C4-2B (cell line): ENCODE data around the gene C1orf74.

Source experiments
- H3K27ac ChIP-seq: fragments of 450-650 bp; 2 replicates; pipeline ENCODE4 v1.5.1; 2017
- ZFX ChIP-seq: fragments of 450-650 bp; IDR thresholded peaks from 2 replicates; pipeline ENCODE4 v1.6.1; 2017
- TF ChIP-seq, protein P1 (sequence below): fragments of 450-650 bp; conservative IDR thresholded peaks from 2 replicates; pipeline ENCODE4 v1.5.1; 2017; ENCODE audit warnings: mild to moderate bottlenecking

Gene C1orf74

DNA sequence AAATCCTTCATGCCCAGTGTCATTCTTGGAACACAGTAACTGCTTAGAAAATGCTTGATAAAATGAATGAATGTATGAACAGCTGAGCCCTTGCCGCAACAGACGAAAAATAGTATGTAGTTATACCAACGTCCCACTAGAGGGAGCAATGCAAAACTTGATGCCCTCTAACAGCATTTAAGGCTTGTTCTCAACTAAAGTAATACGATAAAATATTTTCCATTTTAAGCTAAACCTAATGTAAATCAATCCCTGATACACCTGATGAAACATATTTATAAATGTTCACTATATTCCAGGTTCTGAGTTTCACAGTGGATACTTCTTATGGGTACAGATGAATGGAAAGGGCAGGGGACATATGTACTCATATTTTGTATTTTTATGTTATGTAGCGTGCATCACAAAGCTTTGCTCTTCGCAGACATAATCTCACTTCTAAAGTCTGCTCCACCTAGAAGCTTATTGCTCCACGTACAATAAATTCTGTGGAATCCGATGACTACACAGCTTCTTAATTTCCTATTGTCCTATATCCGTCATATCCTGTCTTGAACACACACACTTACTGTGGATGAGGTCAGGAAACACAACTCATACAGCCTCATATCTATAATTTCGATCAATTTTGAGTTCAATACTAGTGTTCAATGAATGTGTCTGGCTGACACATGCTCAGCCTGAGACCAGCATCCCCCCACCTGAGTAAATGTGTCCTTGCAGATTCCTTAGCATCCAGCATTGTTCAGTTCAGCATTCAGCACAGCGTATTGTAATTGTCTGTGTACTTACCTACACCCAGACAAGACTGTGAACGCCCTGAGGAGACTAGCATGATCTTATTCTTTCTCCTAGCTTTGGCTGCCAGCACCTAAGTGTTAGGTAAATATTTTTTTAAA is 39.0 kb upstream of the C1orf74 start:
- H3K27ac ChIP-seq, result no peak overlapping the region
- TF ChIP-seq ZFX, result no peak
- TF ChIP-seq, protein P1, sequence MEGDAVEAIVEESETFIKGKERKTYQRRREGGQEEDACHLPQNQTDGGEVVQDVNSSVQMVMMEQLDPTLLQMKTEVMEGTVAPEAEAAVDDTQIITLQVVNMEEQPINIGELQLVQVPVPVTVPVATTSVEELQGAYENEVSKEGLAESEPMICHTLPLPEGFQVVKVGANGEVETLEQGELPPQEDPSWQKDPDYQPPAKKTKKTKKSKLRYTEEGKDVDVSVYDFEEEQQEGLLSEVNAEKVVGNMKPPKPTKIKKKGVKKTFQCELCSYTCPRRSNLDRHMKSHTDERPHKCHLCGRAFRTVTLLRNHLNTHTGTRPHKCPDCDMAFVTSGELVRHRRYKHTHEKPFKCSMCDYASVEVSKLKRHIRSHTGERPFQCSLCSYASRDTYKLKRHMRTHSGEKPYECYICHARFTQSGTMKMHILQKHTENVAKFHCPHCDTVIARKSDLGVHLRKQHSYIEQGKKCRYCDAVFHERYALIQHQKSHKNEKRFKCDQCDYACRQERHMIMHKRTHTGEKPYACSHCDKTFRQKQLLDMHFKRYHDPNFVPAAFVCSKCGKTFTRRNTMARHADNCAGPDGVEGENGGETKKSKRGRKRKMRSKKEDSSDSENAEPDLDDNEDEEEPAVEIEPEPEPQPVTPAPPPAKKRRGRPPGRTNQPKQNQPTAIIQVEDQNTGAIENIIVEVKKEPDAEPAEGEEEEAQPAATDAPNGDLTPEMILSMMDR, result peak; percentile 93

DNA sequence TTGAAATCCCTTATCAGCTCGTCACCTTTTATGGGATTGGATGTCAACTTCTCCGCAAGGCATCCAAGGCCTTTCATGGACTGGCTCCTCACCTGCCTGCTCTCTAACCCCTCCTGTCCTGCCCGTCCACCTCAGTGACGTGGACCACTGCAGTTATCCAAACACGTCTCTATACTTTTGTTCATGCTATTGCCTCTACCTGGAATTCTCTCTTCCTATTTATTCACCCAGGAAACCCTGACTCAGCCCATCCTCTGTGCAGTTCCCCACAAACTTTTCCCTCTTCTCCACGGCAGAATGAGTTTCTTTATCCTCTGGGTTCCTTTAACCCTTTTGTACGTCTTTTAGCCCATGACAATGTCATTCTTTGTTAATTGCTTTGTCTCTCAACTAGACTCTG is 38.3 kb upstream of the C1orf74 start:
- no peak overlapping the region for H3K27ac ChIP-seq
- TF ChIP-seq, protein P1, result no peak
- TF ChIP-seq ZFX, result no peak

DNA sequence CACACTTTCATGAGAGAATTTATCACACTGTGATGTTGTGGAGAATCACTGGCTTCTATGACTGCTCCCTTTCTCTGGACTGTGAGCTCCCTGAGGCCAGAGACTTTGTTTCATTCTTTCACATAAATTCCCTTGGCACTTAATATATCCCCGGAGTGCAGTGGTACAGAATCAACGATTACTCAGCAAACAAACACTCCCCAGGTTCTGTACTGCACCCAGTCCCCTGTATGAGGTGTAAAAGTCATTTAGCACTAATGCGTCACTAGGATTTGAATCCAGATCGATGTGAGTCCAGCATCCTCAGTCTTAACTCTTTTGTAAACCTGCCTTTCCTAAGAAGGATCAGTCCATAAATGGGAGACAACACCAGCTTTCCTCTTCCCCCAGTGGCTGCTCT is 36.6 kb upstream of the C1orf74 start:
- no peak overlapping the region for H3K27ac ChIP-seq
- TF ChIP-seq ZFX, result no peak
- TF ChIP-seq, protein P1, result no peak

DNA sequence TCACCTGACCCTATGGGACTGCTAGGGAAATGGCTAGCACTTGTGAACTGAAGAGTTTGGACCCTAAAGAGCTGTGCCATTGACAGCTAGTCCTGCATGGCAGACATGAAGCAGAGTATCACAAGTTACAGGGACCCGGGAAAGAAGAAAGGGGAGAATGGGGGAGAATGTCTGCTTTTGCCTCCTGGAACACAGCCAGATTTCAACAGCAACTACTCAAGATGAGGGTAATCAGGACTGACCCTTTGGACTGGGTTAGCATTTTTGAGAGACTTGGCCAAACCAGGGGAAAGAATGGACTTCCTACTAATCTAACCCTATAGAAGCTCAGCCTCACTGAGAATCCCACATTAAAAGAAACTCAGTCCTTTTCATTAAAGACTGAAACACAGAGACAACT is 34.7 kb upstream of the C1orf74 start:
- TF ChIP-seq, protein P1, result no peak
- no peak for TF ChIP-seq ZFX

DNA sequence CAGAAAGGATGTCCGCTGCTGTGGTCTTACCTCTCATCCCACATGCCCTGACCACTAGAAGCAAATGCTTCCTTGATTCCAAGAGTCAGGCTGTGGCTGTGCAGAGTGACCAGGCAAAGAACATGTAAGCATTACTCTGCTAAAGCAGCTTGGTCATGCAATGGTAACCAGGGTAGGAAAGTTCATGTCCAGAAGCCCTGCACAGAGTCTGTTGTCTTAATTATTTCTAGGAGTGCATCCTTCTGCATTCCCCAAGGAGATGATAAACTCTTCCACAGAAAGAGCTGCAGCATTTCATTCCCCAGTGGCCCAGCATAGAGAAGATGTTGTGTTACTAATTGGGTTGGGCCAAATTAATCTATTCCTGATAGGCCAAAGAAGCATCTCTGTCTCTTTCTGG is 33.3 kb upstream of the C1orf74 start:
- no peak for TF ChIP-seq ZFX
- TF ChIP-seq, protein P1, result no peak
- H3K27ac ChIP-seq, result no peak overlapping the region

More for the DNA sequence above, 34.7 kb upstream of the C1orf74 start:
- no peak overlapping the region for H3K27ac ChIP-seq

DNA sequence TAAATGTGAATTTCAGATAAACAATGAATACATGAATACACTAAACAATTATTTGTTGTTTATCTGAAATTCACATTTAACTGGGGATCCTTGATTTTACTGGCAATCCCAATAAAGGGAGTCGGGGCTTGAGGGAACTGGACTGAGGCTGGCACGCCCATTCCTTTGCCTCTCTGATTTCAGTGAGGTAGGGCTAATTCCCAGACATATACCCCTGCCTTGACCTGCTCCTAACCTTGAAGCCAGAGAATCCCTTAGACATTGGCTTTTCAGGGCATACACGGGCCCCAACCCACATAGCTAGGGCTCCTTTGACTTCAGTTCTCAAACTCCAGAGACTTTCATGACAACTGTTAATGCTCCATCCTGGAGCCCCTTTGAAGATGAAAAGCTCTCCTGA is 32.6 kb upstream of the C1orf74 start:
- H3K27ac ChIP-seq, result no peak overlapping the region
- TF ChIP-seq, protein P1, result no peak
- no peak for TF ChIP-seq ZFX

DNA sequence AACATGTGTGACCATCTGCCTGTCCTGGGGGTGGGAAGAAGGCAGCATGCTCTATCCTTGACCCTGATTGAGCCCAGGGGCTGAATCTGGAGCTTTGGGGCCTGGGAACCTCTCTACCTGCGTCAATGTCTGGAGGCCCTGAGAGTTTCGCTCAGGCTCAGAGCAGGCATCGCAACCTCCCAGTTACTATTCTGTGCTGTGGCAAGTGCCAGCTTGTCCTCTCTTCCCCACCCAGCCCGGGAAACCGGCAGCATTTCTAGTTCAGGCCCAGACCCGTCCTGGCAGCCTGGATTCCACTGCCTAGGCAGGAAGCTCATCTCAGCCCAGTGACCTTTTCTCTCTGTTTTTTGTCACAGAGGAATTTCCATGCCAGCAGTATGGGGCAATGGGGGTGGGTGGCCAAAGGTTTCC is 31.6 kb upstream of the C1orf74 start:
- H3K27ac ChIP-seq, result no peak overlapping the region
- TF ChIP-seq, protein P1, result no peak
- TF ChIP-seq ZFX, result no peak
